NCI-H524 (cell line): Measurements from ENCODE around the gene EDIL3.

ENCODE experiments used
- DNase-seq, 2 experiments: peaks; one replicate each; lab custom pipeline; 2025; lab: John Stamatoyannopoulos, UW

EDIL3 gene

GRCh38 chr5:84259283-84260045 is 125.2 kb downstream of the EDIL3 start:
- no peak for DNase-seq

- DNase-seq, result no peak
These were observed 127.6 kb downstream of the EDIL3 start for GRCh38 chr5:84257061-84257460.

DNA sequence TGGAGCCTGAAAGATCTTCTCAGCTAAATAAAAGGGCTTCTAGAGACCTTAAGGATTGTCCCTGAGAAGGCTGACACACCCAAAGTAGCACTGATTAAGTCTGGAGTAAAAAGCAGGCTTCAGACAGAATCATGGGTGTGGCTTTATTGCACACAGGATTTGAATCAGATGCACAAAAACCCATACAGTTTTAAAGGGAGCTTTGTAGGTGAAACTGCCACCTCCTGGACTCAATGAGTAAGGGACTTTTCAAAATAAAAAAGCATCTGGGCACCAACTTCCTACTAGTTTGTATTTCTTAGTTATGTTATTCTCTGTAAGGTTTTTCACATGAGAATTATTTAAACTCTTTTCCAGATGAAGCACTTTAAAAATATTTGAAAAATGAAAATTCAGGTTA is 129.4 kb downstream of the EDIL3 start:
- peak in 1 of 2 experiments; percentile 33 for DNase-seq

GRCh38 chr5:84253946-84254345 is 130.7 kb downstream of the EDIL3 start:
- peak in 1 of 2 experiments; percentile 56 for DNase-seq

- DNase-seq, result no peak
These were observed 133.2 kb downstream of the EDIL3 start for GRCh38 chr5:84251503-84251902.

- peak; percentile 48 to 87 for DNase-seq
These were observed 134.6 kb downstream of the EDIL3 start for GRCh38 chr5:84249918-84250630.

GRCh38 chr5:84248013-84248412 is 136.7 kb downstream of the EDIL3 start:
- peak in 1 of 2 experiments; percentile 52 for DNase-seq

DNA sequence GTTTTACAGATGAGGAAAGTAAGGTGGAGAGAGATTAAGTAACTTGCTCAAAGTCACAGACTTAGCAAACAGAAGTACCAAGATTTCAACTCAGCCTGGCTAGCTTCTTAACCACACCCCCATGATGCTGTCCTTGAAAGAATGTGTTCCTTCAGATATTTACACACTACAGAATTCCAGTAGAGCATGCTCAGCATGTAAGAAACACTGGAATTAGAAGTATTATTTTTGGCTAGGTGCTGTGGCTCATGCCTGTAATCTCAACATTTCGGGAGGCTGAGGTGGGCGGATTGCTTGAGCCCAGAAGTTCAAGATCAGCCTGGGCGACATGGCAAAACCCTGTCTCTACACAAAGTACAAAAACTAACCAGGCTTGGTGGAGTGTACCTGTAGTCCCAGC is 142.4 kb downstream of the EDIL3 start:
- DNase-seq, result no peak

DNA sequence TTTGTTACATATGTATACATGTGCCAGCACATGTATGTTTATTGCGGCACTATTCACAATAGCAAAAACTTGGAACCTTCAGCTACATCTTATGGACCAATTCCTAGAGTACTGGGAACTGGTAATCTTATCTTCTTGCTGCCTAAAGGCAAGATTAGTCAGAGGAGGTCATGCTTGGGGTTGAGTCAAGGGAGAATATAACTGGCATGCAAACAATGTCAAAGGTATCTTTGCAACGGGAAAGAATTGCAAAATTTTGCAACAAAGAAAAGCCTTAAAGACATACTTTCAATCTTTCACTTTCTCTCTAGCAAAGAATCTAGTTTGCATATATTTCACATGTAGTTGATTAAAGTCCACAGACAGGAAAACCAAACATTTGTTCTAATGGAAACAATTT is 145.2 kb downstream of the EDIL3 start:
- DNase-seq, result no peak

DNA sequence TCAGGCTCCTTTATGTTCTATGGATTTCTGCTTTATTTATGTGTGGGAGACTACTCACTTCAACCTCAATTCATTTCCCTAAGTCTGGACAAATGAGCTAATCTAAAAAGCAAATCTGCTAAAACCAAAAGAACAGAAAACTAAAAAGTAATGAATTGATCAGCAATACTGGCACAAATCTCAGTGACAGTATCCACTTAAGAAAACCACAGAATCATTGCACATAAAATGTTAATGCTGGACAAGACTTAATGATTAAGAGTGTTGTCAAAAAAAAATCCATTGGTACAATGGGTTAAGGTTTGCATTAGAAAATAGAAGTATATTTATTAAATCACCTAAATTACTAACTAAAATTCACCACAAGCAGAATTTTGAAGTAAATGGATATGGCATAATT is 147.6 kb downstream of the EDIL3 start:
- DNase-seq, result no peak

DNA sequence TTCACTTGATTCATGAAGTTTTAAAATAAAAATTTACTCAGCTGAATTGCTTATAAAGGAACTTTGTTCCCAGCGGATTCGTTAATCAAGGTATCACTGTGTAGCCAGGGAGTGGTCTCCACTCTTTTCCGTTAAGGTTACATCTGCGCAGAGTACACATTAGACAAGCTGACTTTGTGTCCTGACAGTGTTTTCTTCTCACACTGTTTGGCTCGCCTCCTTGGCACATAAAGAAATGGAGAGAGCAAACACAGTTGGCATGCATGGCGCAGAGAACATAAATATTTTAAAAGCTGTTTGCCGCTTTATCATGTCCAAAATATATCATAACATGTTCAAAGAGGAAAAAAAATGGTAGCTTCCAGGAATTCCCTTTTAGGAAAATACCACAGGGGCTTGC is 153.2 kb downstream of the EDIL3 start:
- no peak for DNase-seq

- no peak for DNase-seq
These were observed 155.6 kb downstream of the EDIL3 start for GRCh38 chr5:84229045-84229444.

- DNase-seq, result no peak
These were observed 156.4 kb downstream of the EDIL3 start for GRCh38 chr5:84228266-84228665.

DNA sequence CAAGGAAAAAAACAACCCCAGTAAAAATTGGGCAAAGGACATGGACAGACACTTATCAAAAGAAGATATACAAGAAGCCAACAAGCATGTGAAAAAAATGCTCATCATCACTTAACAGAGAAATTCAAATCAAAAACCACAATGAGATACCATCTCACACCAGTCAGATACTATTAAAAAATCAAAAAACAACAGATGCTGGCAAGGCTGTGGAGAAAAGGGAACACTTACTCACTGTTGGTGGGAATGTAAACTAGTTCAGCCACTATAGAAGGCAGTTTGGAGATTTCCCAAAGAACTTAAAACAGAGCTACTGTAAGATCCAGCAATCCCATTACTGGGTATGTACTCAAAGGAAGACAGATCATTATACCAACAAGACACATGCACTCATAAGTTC is 157.4 kb downstream of the EDIL3 start:
- DNase-seq, result no peak

DNA sequence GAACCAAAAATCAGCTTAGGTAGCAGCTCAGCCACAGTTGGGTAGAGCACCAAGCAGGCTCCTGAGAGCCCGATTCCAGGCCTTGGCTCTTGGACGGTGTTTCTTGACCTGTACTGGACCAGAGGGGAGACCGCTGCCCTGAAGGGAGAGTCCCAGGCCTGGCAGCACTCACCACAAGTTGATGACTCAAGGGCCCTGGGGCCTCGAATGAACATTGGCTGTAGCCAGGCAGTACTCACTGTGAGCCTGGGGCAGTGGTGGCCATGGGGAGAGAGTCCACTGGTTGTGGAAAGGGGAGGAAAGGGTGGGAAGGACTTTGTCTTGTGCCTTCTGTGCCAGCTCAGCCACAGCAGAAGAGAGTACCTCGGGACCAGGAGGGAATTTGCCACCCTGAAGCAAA is 166.1 kb downstream of the EDIL3 start:
- no peak for DNase-seq

DNA sequence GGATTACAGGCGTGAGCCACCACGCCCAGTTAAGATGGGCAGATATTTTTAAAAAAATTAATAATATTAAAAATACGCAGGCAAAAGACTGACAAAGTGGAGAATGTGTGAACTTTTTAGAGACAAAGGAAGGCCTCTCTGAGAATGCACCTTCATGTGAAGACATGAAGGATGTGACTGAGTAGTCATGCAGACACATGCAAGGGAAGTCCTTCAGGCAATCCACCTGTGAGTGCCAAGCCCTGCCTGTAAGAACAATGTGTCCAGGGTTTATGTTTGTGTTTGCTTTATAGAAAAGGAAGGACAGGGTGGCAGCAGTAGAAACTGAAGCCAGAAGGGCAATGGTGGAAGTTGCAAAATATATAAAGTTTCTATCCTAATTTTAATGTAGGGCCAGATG is 169.2 kb downstream of the EDIL3 start:
- no peak for DNase-seq

- DNase-seq, result no peak
These were observed 170.8 kb downstream of the EDIL3 start for GRCh38 chr5:84213861-84214260.

GRCh38 chr5:84213212-84213611 is 171.5 kb downstream of the EDIL3 start:
- DNase-seq, result no peak

GRCh38 chr5:84204772-84205171 is 179.9 kb downstream of the EDIL3 start:
- no peak for DNase-seq

- DNase-seq, result no peak
These were observed 182.5 kb downstream of the EDIL3 start for GRCh38 chr5:84202136-84202535.

DNA sequence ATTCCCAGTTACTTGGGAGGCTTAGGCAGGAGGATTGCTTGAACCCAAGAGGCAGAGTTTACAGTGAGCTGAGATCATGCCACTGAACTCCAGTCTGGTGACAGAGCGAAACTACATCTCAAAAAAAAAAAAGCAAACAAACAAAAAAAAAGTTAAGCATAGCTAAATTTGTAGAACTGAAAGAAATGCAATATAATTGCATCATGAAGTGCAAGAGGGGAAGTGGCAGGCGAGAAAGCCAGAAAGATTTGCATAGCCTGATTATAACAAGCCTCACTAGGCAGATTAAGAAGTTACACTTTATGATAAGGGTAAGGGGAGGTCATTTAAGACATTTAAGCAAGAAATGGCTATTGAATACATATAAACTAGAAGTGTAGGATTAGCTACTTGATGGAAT is 187.1 kb downstream of the EDIL3 start:
- DNase-seq, result no peak

DNA sequence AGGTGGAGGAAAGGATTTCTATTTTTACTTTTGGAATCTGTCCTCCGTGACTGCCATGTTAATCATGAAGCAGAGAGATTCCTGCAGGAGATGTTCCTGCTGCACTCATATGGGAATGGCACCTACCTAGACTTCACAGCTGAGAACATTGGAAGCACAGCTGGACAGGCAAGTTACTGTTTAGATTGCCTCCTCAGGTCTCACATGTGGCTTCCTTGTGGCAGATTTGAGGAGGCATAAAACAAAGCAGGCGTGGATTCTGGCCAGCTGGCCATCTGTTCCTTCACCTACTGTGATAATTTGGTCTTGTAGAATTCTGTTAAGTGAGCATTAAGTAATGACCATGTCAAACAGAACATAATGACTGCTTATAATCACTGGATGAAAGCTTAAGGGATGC is 193.4 kb downstream of the EDIL3 start:
- DNase-seq, result peak; percentile 79 to 85

GRCh38 chr5:84184857-84185256 is 199.8 kb downstream of the EDIL3 start:
- DNase-seq, result no peak

GRCh38 chr5:84181093-84181492 is 203.6 kb downstream of the EDIL3 start:
- DNase-seq, result no peak
